Naive thymus-derived CD8-positive, alpha-beta T cell (primary cell): ENCODE results near the gene ZNF148. TPM values are rescaled to one million over a fixed set of nuclear protein-coding genes. Genes with fewer than 3 reads are reported as not detected.

Source experiments
- polyA plus RNA-seq, 3 donors: library from polyadenylated mRNA; unstranded; fragments of 300-500 nt; fragmentation: Illumina TruSeq; gene quantifications; one replicate each; pipeline ENCODE4 v1.2.3, GENCODE V29; 2021
- total RNA-seq, 8 experiments: library from RNA in 2 of 8; stranded (reverse) in 2 of 8; gene quantifications; one replicate each; pipeline ENCODE4 v1.2.3 and lab custom pipeline; 2021 to 2026

ZNF148 gene
- total and polyA plus RNA-seq, 5 experiments from 2014 or later: 62.5 to 100 (median 80.7) TPM

Other genes with a start within 250 kb of the ZNF148 start
- gene SLC12A8, start 162.6 kb downstream of the ZNF148 start, total RNA-seq: under 1 TPM; 0.19 to 0.29 TPM
- not detected for gene SLC12A8, start 162.6 kb downstream of the ZNF148 start, polyA plus RNA-seq
- 10 to 100 TPM; 22.5 to 29.5 TPM for gene SNX4, start 144.9 kb upstream of the ZNF148 start, total RNA-seq
- gene SNX4, start 144.9 kb upstream of the ZNF148 start, polyA plus RNA-seq: 10 to 100 TPM; 23.1 to 31.2 (median 24.5) TPM
- gene OSBPL11, start 220.2 kb upstream of the ZNF148 start, total RNA-seq: 10 to 100 TPM; 11.2 to 13.4 TPM
- 1 to 10 TPM; 3.6 to 6.6 (median 4.1) TPM for gene OSBPL11, start 220.2 kb upstream of the ZNF148 start, polyA plus RNA-seq